ENCODE data around the gene LRR1.

DNA sequence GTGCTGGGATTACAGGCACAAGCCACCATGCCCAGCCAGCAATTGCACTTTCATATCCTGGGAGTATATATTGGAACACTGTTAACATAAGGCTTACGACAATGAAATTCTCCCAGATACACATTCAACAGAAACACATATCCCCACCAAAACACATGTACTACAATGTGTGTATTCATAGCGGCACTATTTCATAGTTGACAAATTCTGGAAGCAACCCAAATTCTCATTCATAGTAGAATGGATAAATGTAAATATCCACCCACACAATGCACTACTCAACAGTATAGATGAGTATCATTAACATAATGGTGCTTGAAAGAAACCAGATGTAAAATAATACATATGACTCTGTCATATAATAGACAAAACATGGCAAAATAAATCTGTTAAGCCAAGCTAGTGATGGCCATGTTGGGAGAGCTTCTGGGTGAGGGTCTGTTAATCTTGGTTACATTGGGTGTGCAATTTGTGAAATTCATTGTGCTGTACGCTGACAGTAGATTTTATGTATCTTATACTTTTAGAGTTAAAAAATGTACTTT lies 38.9 kb downstream of the LRR1 start:
- no peak for TF ChIP-seq POLR2A (IDR thresholded peaks at IDR 0.05; ENCODE audit: low read length)
- no peak for TF ChIP-seq MAFK (IDR thresholded peaks at IDR 0.05; ENCODE audit: partially characterized antibody)
- TF ChIP-seq, protein P1, sequence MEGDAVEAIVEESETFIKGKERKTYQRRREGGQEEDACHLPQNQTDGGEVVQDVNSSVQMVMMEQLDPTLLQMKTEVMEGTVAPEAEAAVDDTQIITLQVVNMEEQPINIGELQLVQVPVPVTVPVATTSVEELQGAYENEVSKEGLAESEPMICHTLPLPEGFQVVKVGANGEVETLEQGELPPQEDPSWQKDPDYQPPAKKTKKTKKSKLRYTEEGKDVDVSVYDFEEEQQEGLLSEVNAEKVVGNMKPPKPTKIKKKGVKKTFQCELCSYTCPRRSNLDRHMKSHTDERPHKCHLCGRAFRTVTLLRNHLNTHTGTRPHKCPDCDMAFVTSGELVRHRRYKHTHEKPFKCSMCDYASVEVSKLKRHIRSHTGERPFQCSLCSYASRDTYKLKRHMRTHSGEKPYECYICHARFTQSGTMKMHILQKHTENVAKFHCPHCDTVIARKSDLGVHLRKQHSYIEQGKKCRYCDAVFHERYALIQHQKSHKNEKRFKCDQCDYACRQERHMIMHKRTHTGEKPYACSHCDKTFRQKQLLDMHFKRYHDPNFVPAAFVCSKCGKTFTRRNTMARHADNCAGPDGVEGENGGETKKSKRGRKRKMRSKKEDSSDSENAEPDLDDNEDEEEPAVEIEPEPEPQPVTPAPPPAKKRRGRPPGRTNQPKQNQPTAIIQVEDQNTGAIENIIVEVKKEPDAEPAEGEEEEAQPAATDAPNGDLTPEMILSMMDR (IDR thresholded peaks at IDR 0.05) = no peak
- no peak for TF ChIP-seq CHD4 (IDR thresholded peaks at IDR 0.05; ENCODE audit: borderline replicate concordance)
